ENCODE measurements around the gene NBPF19.
"Not testable (repeated sequence)": the region's sequence is repeated elsewhere in the genome, so short reads cannot be mapped to it uniquely, and the experiment has no call there.

Gene NBPF19, protein sequence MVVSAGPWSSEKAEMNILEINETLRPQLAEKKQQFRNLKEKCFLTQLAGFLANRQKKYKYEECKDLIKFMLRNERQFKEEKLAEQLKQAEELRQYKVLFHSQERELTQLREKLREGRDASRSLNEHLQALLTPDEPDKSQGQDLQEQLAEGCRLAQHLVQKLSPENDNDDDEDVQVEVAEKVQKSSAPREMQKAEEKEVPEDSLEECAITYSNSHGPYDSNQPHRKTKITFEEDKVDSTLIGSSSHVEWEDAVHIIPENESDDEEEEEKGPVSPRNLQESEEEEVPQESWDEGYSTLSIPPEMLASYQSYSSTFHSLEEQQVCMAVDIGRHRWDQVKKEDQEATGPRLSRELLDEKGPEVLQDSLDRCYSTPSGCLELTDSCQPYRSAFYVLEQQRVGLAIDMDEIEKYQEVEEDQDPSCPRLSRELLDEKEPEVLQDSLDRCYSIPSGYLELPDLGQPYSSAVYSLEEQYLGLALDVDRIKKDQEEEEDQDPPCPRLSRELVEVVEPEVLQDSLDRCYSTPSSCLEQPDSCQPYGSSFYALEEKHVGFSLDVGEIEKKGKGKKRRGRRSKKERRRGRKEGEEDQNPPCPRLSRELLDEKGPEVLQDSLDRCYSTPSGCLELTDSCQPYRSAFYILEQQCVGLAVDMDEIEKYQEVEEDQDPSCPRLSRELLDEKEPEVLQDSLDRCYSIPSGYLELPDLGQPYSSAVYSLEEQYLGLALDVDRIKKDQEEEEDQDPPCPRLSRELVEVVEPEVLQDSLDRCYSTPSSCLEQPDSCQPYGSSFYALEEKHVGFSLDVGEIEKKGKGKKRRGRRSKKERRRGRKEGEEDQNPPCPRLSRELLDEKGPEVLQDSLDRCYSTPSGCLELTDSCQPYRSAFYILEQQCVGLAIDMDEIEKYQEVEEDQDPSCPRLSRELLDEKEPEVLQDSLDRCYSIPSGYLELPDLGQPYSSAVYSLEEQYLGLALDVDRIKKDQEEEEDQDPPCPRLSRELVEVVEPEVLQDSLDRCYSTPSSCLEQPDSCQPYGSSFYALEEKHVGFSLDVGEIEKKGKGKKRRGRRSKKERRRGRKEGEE (N-terminal part only)

GRCh38 chr1:149474745-149475144, at the start of gene NBPF19:
TSS of gene NBPF19 (plus strand) at chr1:149475045. CDS start at chr1:149475933, 888 bp downstream.
- not testable (repeated sequence) for DNase-seq

- DNase-seq: not testable (repeated sequence)
These were observed 46.5 kb upstream of the NBPF19 start for GRCh38 chr1:149428317-149428716.

DNA sequence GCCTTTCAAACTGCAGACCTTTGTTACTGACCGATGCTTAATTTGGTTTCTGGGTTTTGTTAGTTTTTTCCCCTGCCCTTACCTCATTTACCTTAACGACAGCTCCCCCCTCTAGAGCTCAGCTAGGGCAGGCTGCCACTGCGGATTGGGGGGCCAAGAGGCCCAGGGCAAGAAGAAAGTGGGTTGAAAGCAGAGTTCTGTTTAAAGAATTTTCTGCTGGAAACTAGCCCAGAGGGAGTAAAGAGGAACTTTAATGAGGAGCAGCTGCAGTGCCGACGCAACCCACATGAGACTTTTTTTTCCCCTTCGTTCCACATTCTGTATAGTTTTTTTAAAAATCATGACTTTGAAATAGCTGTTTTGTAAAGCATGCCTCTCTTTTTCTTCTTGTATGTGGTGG, 29.4 kb upstream of the NBPF19 start:
- peak; percentile 39 for DNase-seq

GRCh38 chr1:149452196-149452595, 22.6 kb upstream of the NBPF19 start:
- not testable (repeated sequence) for DNase-seq

- DNase-seq: not testable (repeated sequence)
These were observed 22.2 kb upstream of the NBPF19 start for GRCh38 chr1:149452652-149453051.

- peak; percentile 8 for DNase-seq
These were observed 83.5 kb downstream of the NBPF19 start for GRCh38 chr1:149558350-149558825.

DNA sequence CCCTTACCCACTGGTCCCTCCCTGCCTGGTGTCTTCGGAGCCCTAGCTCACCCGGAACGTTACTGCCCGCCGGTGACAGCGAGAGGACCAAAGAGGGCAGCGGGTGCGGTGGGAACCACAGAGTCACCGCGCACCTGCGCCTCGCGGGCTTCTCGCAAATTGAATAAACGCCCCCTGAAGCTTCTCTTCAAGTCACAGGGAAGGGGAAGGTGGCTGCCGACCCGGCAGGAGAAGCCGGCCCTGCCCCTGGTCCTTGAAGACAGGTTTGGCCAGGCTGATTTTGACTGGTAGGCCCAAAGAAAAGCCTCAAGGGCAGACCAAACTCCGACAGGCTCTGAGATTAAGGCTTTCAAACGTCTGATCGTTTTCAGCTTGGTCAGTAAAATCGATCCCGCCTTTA, 87.0 kb downstream of the NBPF19 start:
- not testable (repeated sequence) for DNase-seq

DNA sequence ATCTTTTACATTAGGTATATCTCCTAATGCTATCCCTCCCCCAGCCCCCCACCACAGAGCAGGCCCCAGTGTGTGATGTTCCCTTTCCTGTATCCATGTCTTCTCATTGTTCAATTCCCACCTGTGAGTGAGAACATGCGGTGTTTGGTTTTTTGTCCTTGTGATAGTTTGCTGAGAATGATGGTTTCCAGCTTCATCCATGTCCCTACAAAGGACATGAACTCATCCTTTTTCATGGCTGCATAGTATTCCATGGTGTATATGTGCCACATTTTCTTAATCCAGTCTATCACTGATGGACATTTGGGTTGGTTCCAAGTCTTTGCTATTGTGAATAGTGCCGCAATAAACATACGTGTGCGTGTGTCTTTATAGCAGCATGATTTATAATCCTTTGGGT, 90.6 kb downstream of the NBPF19 start:
- DNase-seq: not testable (repeated sequence)

DNA sequence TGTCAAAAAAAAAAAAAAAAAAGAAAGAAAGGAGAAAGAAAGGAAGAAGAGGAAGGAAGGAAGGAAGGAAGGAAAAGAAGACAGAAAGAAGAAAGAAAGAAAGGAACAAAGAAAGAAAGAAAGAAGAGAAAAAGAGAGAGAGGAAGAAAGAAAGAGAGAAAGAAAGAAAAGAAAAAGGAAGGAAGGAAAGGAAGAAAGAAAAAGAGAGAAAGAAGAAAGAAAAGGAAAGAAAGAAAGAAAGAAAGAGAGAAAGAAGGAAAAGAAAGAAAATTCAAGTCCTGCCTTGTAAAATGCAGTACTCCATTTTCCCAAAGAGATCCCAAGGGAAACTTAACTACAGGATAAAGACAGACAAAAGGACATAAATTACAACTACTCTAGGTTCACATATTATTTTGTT, 97.9 kb downstream of the NBPF19 start:
- not testable (repeated sequence) for DNase-seq

GRCh38 chr1:149585592-149585991, 110.7 kb downstream of the NBPF19 start:
- peak; percentile 36 for DNase-seq
